ENCODE data around the gene SRRM2. TPM values are rescaled to one million over a fixed set of nuclear protein-coding genes. Genes with fewer than 3 reads are reported as not detected.
A peak's percentile ranks its signal among the peaks of the same experiment; 100 is the strongest.

SRRM2 gene
- total and polyA plus RNA-seq, 2 experiments from 2014 or later, result 321 to 592 TPM

DNA sequence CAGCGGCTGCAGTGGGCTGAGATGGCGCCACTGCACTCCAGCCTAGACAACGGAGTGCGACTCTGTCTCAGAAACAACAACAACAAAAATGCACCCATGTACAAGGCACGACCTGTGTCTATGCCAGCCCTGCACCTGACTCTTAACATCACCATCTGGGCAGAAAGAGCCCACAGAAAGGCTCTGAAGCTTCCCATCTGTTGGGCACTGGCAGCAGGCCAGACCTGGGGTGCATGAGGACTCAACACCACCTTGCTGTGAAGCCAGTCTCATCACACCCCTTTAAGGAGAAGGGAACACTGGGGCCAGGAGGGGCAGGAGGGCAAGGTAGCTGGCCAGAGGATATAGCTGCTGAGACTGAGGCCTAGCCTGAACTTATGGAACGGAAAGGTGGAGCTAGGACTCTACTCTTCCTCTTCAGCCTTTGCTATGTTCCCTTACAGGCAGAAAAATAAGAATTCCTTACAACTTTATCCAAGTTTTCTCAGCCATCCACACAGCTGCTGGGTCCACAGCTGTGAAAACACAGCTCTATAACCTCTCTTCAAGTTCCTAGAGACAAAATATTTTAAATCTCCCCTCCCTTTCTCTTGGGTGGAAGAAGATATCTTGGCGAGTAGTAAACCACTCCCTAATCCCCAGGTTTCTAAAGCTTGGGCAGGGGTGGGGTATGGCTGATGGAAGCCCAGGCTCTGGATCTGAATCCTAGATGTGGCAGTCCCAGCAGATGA is 21.9 kb downstream of the SRRM2 start:
- H3K4me1 ChIP-seq (ENCODE audit: low read depth), result peaks cover 3% of the 10 kb centered on the region
- H3K36me3 ChIP-seq, result peaks cover 40% of the 10 kb centered on the region

GRCh38 chr16:2775131-2775716 is 22.8 kb downstream of the SRRM2 start:
- Histone ChIP-seq H3K4me3 (no peak overlapping the region), H3K36me3 (peaks cover 31% of the 10 kb centered on the region)

More for the DNA sequence above, 21.9 kb downstream of the SRRM2 start:
- Histone ChIP-seq H3K27ac (no peak overlapping the region), H3K4me3 (no peak overlapping the region), H3K27me3 (no peaks in the 10 kb centered on the region), H3K9me3 (ENCODE audit: low read depth) (no peaks in the 10 kb centered on the region)
- no peak for DNase-seq (ENCODE audit: low read depth in 1 of 2, low spot score in 1 of 2)
- no peak for TF ChIP-seq CTCF (IDR thresholded peaks at IDR 0.05; ENCODE audit: low read depth, low read length)

GRCh38 chr16:2775765-2776499 is 23.5 kb downstream of the SRRM2 start:
- Histone ChIP-seq H3K27me3 (no peaks in the 10 kb centered on the region), H3K4me1 (ENCODE audit: low read depth) (peaks cover 3% of the 10 kb centered on the region), H3K4me3 (peak overlapping the region; percentile 74), H3K27ac (no peak overlapping the region), H3K36me3 (peaks cover 24% of the 10 kb centered on the region), H3K9me3 (ENCODE audit: low read depth) (no peaks in the 10 kb centered on the region)
- no peak for TF ChIP-seq CTCF (IDR thresholded peaks at IDR 0.05; ENCODE audit: low read depth, low read length)
- no peak for DNase-seq (ENCODE audit: low read depth in 1 of 2, low spot score in 1 of 2)

More at GRCh38 chr16:2775131-2775716, 22.8 kb downstream of the SRRM2 start:
- TF ChIP-seq CTCF (IDR thresholded peaks at IDR 0.05; ENCODE audit: low read depth, low read length), result no peak
- H3K27me3 ChIP-seq, result no peaks in the 10 kb centered on the region
- peaks cover 3% of the 10 kb centered on the region for H3K4me1 ChIP-seq (ENCODE audit: low read depth)
- no peak for DNase-seq (ENCODE audit: low read depth in 1 of 2, low spot score in 1 of 2)
- H3K9me3 ChIP-seq (ENCODE audit: low read depth), result no peaks in the 10 kb centered on the region
- no peak overlapping the region for H3K27ac ChIP-seq

DNA sequence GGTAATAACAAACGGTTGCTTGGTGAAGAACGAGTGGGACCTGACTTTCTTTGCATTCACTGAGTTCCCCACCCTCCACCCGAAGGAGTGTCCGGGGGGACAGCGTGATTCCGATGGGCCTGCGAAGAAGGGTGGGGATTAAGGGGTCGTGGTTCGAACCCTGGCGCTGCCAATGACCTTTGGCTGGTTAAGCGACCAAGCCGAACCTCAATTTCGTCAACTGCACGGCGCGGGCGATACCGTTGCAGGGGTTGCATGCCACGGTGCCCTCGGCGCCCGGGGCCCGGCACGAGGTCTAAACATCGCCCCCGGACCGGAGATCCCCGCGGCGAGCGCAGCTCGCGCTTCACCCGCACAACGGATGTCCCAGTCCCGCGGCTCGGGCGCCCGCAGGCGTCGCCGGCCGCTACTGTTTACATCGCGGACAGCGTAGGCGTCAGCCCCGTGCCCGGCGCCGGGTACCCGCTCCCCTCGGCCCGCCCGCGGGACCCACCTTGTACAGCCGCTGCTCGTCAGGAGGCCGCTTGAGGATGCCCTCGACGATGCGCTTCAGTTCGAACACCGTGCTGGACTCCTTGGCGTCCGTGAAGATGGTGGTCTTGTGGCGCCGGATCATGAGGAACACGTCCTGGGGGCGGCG is 24.2 kb downstream of the SRRM2 start:
- Histone ChIP-seq H3K9me3 (ENCODE audit: low read depth) (no peaks in the 10 kb centered on the region), H3K36me3 (peaks cover 17% of the 10 kb centered on the region), H3K4me1 (ENCODE audit: low read depth) (peaks cover 3% of the 10 kb centered on the region), H3K27ac (peak overlapping the region; percentile 81), H3K4me3 (peak overlapping the region; percentile 74), H3K27me3 (no peaks in the 10 kb centered on the region)
- no peak for TF ChIP-seq CTCF (IDR thresholded peaks at IDR 0.05; ENCODE audit: low read depth, low read length)
- no peak for DNase-seq (ENCODE audit: low read depth in 1 of 2, low spot score in 1 of 2)

DNA sequence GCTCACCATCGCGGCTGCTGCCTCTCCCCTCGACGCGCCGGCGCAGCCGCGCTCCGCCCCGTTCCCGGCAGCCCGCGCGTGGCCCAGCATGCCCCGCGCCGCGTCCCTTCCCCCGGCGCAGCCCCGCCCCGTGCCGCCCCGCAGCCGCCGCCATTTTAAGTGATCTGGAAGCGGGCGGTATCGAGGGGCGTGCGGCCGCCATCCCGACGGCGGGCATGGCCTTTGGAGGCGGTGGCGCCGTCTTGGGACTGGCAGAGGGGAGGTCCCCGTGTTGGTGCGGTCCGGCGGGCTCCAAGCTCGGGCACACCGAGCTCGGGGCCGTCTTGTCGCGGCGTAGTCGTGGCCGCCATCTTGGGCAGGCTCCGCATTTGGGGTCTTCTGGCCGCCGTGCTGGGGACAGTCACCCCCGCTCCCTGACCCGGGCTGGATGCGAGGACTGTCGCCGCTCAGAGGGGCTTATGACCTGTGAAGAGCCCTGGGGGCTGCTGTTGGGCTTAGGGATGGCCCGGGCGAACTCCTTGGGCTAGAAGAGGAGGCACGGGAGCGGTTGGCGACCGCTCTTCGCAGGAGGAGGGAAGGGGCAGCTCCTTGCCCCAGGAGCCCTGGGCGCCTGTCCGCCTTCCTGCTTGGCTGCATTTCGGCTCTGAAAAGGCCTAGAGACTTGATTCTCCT is 24.9 kb downstream of the SRRM2 start, which contains the start of gene ELOB:
ELOB (minus strand) TSS at position 50 of the 672 bp plus-strand sequence; CDS start at position 9, 41 bp downstream.
- DNase-seq (ENCODE audit: low read depth in 1 of 2, low spot score in 1 of 2), result peak; percentile 86 to 92
- TF ChIP-seq CTCF (IDR thresholded peaks at IDR 0.05; ENCODE audit: low read depth, low read length), result no peak

More for the DNA sequence above, 24.9 kb downstream of the SRRM2 start, which contains the start of gene ELOB:
- peak within 1 kb of the TSS; percentile 74 for H3K4me3 ChIP-seq
- H3K4me1 ChIP-seq (ENCODE audit: low read depth), result peaks cover 3% of the 10 kb centered on the region
- H3K36me3 ChIP-seq, result peaks cover 16% of the 10 kb centered on the region
- H3K27me3 ChIP-seq, result no peaks in the 10 kb centered on the region
- peak within 1 kb of the TSS; percentile 100 for H3K27ac ChIP-seq
- no peaks in the 10 kb centered on the region for H3K9me3 ChIP-seq (ENCODE audit: low read depth)
